Activated CD4-positive, alpha-beta T cell treated with anti-CD3 and anti-CD28 coated beads for 36 hours (primary cell): ENCODE measurements around the gene FNBP1. TPM values are rescaled to one million over a fixed set of nuclear protein-coding genes. Genes with fewer than 3 reads are reported as not detected.
A peak's percentile ranks its signal among the peaks of the same experiment; 100 is the strongest.

ENCODE experiments used
- ATAC-seq: fragments of 200-7000 bp; cut with Tn5 transposase; one replicate; pipeline ENCODE4 v1.10.0; 2021; ENCODE audit warnings: mild to moderate bottlenecking, moderate library complexity
- CTCF ChIA-PET: fragments of 350-600 bp; sonication (Branson Sonifier 250); formaldehyde crosslinking; loops from one replicate; lab custom pipeline; 2021; ENCODE audit warnings: antibody characterized with exemption; lab: Charles Lee
- POLR2A ChIA-PET: fragments of 350-600 bp; sonication (Branson Sonifier 250); formaldehyde crosslinking; loops from one replicate; lab custom pipeline; 2021; ENCODE audit warnings: antibody characterized with exemption, inconsistent platforms; lab: Charles Lee
- DNase-seq: peaks from one replicate; pipeline ENCODE4 v3.0.0-alpha.2; 2020
- H3K27ac Mint-ChIP-seq: one replicate; pipeline ENCODE4 v1.8.0; 2021; ENCODE audit warnings: mixed read lengths
- H3K27me3 Mint-ChIP-seq: one replicate; pipeline ENCODE4 v1.8.0; 2021; ENCODE audit warnings: mixed read lengths
- H3K36me3 Mint-ChIP-seq: one replicate; pipeline ENCODE4 v1.8.0; 2021; ENCODE audit warnings: low read depth, mixed read lengths
- H3K4me1 Mint-ChIP-seq: one replicate; pipeline ENCODE4 v1.8.0; 2021; ENCODE audit warnings: mixed read lengths
- H3K4me3 Mint-ChIP-seq: one replicate; pipeline ENCODE4 v1.8.0; 2021; ENCODE audit warnings: mild to moderate bottlenecking, moderate library complexity, mixed read lengths
- H3K9me3 Mint-ChIP-seq: one replicate; pipeline ENCODE4 v1.8.0; 2021; ENCODE audit warnings: low read depth, mixed read lengths
- intact Hi-C, 2 experiments: fragments of 100-400 bp; cut with DNase I in 1 of 2; cut with micrococcal nuclease in 1 of 2; formaldehyde crosslinking; loops; one replicate each; pipeline versions ENCODE4 v1.14.2 to v1.15.1; 2022 to 2024; cut with DNase I, micrococcal nuclease
- total RNA-seq, 2 experiments: library from RNA; stranded (reverse); gene quantifications; one replicate each; pipeline ENCODE4 v1.2.3, GENCODE V29; 2021

Gene FNBP1
- total RNA-seq, 2 experiments from 2014 or later, result 254 to 354 TPM

- Mint-ChIP-seq H3K9me3 (no peaks in the 10 kb centered on the region), H3K4me3 (no peak overlapping the region), H3K36me3 (peaks cover 1% of the 10 kb centered on the region), H3K27me3 (no peaks in the 10 kb centered on the region), H3K4me1 (peaks cover 31% of the 10 kb centered on the region), H3K27ac (peak overlapping the region; percentile 9)
- ChIA-PET CTCF (interaction anchor here (0.5 kb wide), 1 partner anchor 9 kb away, joined by 3 read pairs; no protein-coding TSS in a partner anchor), POLR2A (interaction anchor here (0.6 to 0.7 kb wide), 5 partner anchors 35 to 1773 kb away, joined by 3 to 12 read pairs (median 4); partner anchors contain the start of gene SWI5)
- no peak for DNase-seq
- no peak for ATAC-seq
- intact Hi-C loops, result loop anchor here in 1 of 2 experiments (5.0 to 10.0 kb wide), 2 partner anchors 193 to 405 kb away; partner anchors contain the start of gene ASB6
Observed at GRCh38 chr9:130049431-130050210, 6.6 kb upstream of the FNBP1 start.

GRCh38 chr9:130045725-130046450 is 2.9 kb upstream of the FNBP1 start:
- Mint-ChIP-seq H3K27ac (peak overlapping the region; percentile 70), H3K4me3 (no peak overlapping the region)

GRCh38 chr9:130043654-130044623 is 950 bp upstream of the FNBP1 start:
- ATAC-seq (no peak), DNase-seq (no peak)
- CTCF ChIA-PET, result interaction anchor here (0.8 to 1.4 kb wide), 5 partner anchors 15 to 175 kb away, joined by 3 to 6 read pairs (median 4); no protein-coding TSS in a partner anchor
- H3K9me3 Mint-ChIP-seq, result no peaks in the 10 kb centered on the region
- peaks cover 29% of the 10 kb centered on the region for H3K4me1 Mint-ChIP-seq
- intact Hi-C loops, result loop anchor here in 1 of 2 experiments (1.0 to 5.0 kb wide), 3 partner anchors 9 to 207 kb away; partner anchors contain the start of genes C9orf78, GPR107 and USP20
- peak overlapping the region; percentile 90 for H3K27ac Mint-ChIP-seq
- H3K4me3 Mint-ChIP-seq, result peak overlapping the region; percentile 100
- H3K27me3 Mint-ChIP-seq, result no peaks in the 10 kb centered on the region
- H3K36me3 Mint-ChIP-seq, result peaks cover 31% of the 10 kb centered on the region
- POLR2A ChIA-PET, result interaction anchor here (0.6 kb wide), 1 partner anchor 52 kb away, joined by 3 read pairs; no protein-coding TSS in a partner anchor

More at GRCh38 chr9:130045725-130046450, 2.9 kb upstream of the FNBP1 start:
- no peaks in the 10 kb centered on the region for H3K9me3 Mint-ChIP-seq
- H3K4me1 Mint-ChIP-seq, result peaks cover 33% of the 10 kb centered on the region
- intact Hi-C loops, result no loop called here
- ChIA-PET CTCF (interaction anchor here (1.0 to 1.1 kb wide), 2 partner anchors 53 to 190 kb away, joined by 3 to 4 read pairs; no protein-coding TSS in a partner anchor), POLR2A (no interaction called here)
- H3K27me3 Mint-ChIP-seq, result no peaks in the 10 kb centered on the region
- ATAC-seq (no peak), DNase-seq (no peak)
- H3K36me3 Mint-ChIP-seq, result peaks cover 17% of the 10 kb centered on the region

GRCh38 chr9:130042406-130042884 is 544 bp downstream of the FNBP1 start:
- Mint-ChIP-seq H3K27me3 (no peaks in the 10 kb centered on the region), H3K36me3 (peaks cover 38% of the 10 kb centered on the region), H3K27ac (peak overlapping the region; percentile 100), H3K4me1 (peaks cover 38% of the 10 kb centered on the region), H3K4me3 (peak overlapping the region; percentile 100), H3K9me3 (no peaks in the 10 kb centered on the region)
- ChIA-PET CTCF (interaction anchor here (0.6 to 1.2 kb wide), 2 partner anchors 76 to 157 kb away, joined by 3 read pairs; no protein-coding TSS in a partner anchor), POLR2A (interaction anchor here (0.6 to 1.9 kb wide), 8 partner anchors 9 to 154 kb away, joined by 3 to 5 read pairs (median 3); no protein-coding TSS in a partner anchor)
- ATAC-seq (peak; percentile 3), DNase-seq (peak; percentile 53)
- intact Hi-C loops, result loop anchor here in 1 of 2 experiments (5.0 kb wide), 1 partner anchor 205 kb away; the partner anchor contains the start of genes C9orf78 and USP20

- H3K9me3 Mint-ChIP-seq, result no peaks in the 10 kb centered on the region
- peak overlapping the region; percentile 100 for H3K27ac Mint-ChIP-seq
- no peaks in the 10 kb centered on the region for H3K27me3 Mint-ChIP-seq
- peaks cover 44% of the 10 kb centered on the region for H3K36me3 Mint-ChIP-seq
- DNase-seq (no peak), ATAC-seq (no peak)
- H3K4me1 Mint-ChIP-seq, result peaks cover 44% of the 10 kb centered on the region
- intact Hi-C loops, result loop anchor here (2.0 to 5.0 kb wide), 2 partner anchors 79 to 205 kb away; partner anchors contain the start of genes C9orf78 (in 1 of the 2) and USP20 (in 1 of the 2)
- ChIA-PET CTCF (interaction anchor here (0.6 to 3.0 kb wide), 10 partner anchors 10 to 157 kb away, joined by 3 to 12 read pairs (median 3); partner anchors contain the start of gene GPR107), POLR2A (interaction anchor here (0.9 to 1.9 kb wide), 7 partner anchors 13 to 155 kb away, joined by 3 to 5 read pairs (median 4); no protein-coding TSS in a partner anchor)
- H3K4me3 Mint-ChIP-seq, result peak overlapping the region; percentile 100
Observed at GRCh38 chr9:130041648-130042405, 1.2 kb downstream of the FNBP1 start.

- H3K4me1 Mint-ChIP-seq, result peaks cover 51% of the 10 kb centered on the region
- peak overlapping the region; percentile 100 for H3K4me3 Mint-ChIP-seq
- no peaks in the 10 kb centered on the region for H3K9me3 Mint-ChIP-seq
- H3K27ac Mint-ChIP-seq, result peak overlapping the region; percentile 100
- intact Hi-C loops, result loop anchor here (2.0 to 5.0 kb wide), 2 partner anchors 78 to 204 kb away; partner anchors contain the start of genes C9orf78 (in 1 of the 2) and USP20 (in 1 of the 2)
- no peaks in the 10 kb centered on the region for H3K27me3 Mint-ChIP-seq
- H3K36me3 Mint-ChIP-seq, result peaks cover 49% of the 10 kb centered on the region
- ATAC-seq (no peak), DNase-seq (peak; percentile 53)
- CTCF ChIA-PET, result interaction anchor here (0.6 to 3.0 kb wide), 10 partner anchors 9 to 195 kb away, joined by 3 to 12 read pairs (median 3); partner anchors contain the start of gene GPR107
- POLR2A ChIA-PET, result interaction anchor here (0.9 to 1.9 kb wide), 5 partner anchors 12 to 155 kb away, joined by 4 to 5 read pairs (median 5); no protein-coding TSS in a partner anchor
Observed at GRCh38 chr9:130040984-130041647, 1.9 kb downstream of the FNBP1 start.

GRCh38 chr9:130039528-130040147 is 3.4 kb downstream of the FNBP1 start:
- H3K4me1 Mint-ChIP-seq, result peaks cover 54% of the 10 kb centered on the region
- peaks cover 62% of the 10 kb centered on the region for H3K36me3 Mint-ChIP-seq
- H3K27ac Mint-ChIP-seq, result peak overlapping the region; percentile 100
- no peak for ATAC-seq
- POLR2A ChIA-PET, result interaction anchor here (0.6 to 2.8 kb wide), 17 partner anchors 11 to 153 kb away, joined by 3 to 21 read pairs (median 5); no protein-coding TSS in a partner anchor
- H3K9me3 Mint-ChIP-seq, result no peaks in the 10 kb centered on the region
- no peaks in the 10 kb centered on the region for H3K27me3 Mint-ChIP-seq
- intact Hi-C loops, result loop anchor here (2.0 to 5.0 kb wide), 6 partner anchors 51 to 202 kb away; partner anchors contain the start of genes C9orf78 (in 1 of the 2) and USP20 (in 1 of the 2)
- CTCF ChIA-PET, result interaction anchor here (0.6 to 3.0 kb wide), 16 partner anchors 10 to 155 kb away, joined by 3 to 12 read pairs (median 6); partner anchors contain the start of gene GPR107
- peak; percentile 41 for DNase-seq
- H3K4me3 Mint-ChIP-seq, result peak overlapping the region; percentile 100

GRCh38 chr9:130036099-130036498 is 6.9 kb downstream of the FNBP1 start:
- ChIA-PET CTCF (interaction anchor here (0.7 to 2.0 kb wide), 5 partner anchors 13 to 145 kb away, joined by 3 to 6 read pairs (median 5); no protein-coding TSS in a partner anchor), POLR2A (interaction anchor here (0.9 to 2.6 kb wide), 9 partner anchors 10 to 103 kb away, joined by 3 to 7 read pairs (median 5); no protein-coding TSS in a partner anchor)
- no peaks in the 10 kb centered on the region for H3K9me3 Mint-ChIP-seq
- intact Hi-C loops, result loop anchor here in 1 of 2 experiments (2.0 to 5.0 kb wide), 2 partner anchors 13 to 89 kb away; no protein-coding TSS in a partner anchor
- peak overlapping the region; percentile 100 for H3K27ac Mint-ChIP-seq
- peaks cover 73% of the 10 kb centered on the region for H3K4me1 Mint-ChIP-seq
- ATAC-seq (peak; percentile 31), DNase-seq (no peak)
- no peaks in the 10 kb centered on the region for H3K27me3 Mint-ChIP-seq
- H3K36me3 Mint-ChIP-seq, result peaks cover 71% of the 10 kb centered on the region
- H3K4me3 Mint-ChIP-seq, result peak overlapping the region; percentile 100
